Measurements from ENCODE around the gene LAMTOR1.
"Not testable (repeated sequence)": the region's sequence is repeated elsewhere in the genome, so short reads cannot be mapped to it uniquely, and the experiment has no call there.

The LAMTOR1 gene

GRCh38 chr11:72102946-72103753 is at the start of gene LAMTOR1:
Gene LAMTOR1, minus strand, starts transcription at chr11:72103297. Its CDS starts 73 bp downstream, at chr11:72103224.
- peak; percentile 75 to 96 for DNase-seq

- DNase-seq: no peak
These were observed 47.8 kb upstream of the LAMTOR1 start for GRCh38 chr11:72150882-72151281.

DNA sequence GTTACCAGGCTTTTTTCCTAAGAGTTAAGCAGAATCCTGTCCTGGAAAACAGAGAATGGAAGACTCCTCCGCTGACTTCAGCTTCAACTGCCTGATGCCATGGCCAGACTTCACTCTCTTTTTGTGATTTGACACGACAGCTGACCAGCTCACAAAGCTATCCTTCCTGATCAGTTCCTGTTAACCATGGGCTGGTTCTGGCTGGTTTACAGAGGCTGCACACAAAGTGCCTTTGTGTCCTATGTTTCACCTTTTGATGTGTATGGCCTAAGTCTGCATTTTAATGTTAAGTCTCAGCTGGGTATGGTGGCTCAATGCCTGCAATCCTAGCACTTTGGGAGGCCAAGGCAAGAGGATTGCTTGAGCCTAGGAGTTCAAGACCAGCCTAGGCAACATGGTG is 43.5 kb upstream of the LAMTOR1 start:
- no peak for DNase-seq

- DNase-seq: no peak
These were observed 41.9 kb upstream of the LAMTOR1 start for GRCh38 chr11:72144807-72145565.

GRCh38 chr11:72142543-72142942 is 39.4 kb upstream of the LAMTOR1 start:
- not testable (repeated sequence) for DNase-seq

DNA sequence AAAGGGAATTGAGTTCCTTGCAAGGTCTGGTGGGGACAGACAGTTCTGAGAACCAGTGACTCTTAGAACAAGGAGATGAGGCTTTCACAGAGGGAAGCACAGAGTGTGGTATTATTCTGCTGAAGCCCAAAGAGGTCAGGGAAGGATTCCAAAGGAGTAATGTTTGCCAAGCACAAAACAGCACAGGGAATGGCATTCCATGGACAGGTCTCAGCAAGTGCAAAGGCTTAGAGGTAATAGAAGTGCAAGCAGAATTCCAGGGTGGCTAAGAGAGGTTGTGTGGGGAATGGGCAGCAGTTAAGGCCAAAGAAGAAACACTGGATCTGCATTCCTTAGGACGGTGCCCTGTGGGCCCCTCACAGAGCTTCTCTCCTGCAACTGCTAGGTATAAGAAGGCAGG is 39.0 kb upstream of the LAMTOR1 start:
- not testable (repeated sequence) for DNase-seq

- no peak for DNase-seq
These were observed 38.0 kb upstream of the LAMTOR1 start for GRCh38 chr11:72141066-72141465.

GRCh38 chr11:72140661-72141060 is 37.6 kb upstream of the LAMTOR1 start:
- DNase-seq: no peak

DNA sequence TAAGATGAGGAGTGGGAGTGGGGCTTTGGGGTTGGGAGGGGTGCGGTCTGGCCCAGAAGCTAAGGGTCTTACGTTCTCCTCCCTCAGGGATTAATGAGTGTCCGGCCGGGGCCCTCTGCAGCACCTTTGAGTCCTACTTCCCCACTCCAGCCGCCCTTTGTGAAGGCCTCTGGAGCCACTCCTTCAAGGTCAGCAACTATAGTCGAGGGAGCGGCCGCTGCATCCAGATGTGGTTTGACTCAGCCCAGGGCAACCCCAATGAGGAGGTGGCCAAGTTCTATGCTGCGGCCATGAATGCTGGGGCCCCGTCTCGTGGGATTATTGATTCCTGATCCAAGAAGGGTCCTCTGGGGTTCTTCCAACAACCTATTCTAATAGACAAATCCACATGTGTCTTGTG is 36.4 kb upstream of the LAMTOR1 start:
- no peak for DNase-seq

DNA sequence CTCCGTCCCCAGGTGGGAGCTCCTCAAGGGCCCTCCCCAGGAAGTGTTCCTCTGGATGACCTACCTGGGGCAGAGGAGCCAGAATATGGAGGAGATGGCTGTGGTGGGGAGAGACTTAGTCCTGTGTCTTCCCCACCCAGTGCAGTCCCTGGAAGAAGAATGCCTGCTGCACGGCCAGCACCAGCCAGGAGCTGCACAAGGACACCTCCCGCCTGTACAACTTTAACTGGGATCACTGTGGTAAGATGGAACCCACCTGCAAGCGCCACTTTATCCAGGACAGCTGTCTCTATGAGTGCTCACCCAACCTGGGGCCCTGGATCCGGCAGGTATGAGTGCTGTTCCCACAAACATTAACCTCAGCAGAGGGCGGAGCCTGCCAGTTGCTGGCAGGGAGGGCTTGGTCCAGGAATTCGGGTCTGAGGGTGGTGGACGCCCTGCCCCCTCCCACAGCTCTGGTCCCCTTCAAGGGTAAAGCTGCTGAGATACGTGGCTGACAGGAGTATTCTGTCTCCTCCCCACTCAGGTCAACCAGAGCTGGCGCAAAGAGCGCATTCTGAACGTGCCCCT is 35.8 kb upstream of the LAMTOR1 start:
- no peak for DNase-seq

DNA sequence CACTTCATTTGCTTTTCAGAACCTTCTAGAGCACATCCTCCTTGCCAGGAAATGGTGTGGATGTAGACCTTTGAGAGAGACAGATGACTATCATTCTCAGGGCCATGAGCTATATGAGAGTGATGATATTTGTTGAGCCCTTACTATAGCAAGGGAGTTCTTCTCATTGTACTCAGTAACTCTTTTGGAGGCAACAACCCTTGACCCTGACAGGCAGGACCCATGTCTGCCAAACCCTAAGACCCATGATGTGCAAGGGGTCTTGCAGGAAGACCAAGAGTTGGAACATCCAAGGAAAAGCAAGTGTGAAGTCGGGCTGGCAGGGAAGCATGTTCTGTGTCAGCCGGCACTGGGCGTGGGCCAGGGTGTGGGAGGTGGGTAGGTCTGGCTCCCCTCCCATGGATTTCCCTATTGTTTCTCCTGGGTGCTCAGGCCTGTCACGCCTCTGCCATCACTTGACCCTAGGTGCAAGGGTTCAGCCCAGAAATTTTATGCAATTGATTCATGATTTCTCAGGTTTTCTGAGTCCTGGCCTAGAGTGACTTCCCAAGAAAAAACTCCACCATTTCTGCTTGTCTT is 33.7 kb upstream of the LAMTOR1 start:
- DNase-seq: no peak

GRCh38 chr11:72135891-72136683 is 33.0 kb upstream of the LAMTOR1 start:
- no peak for DNase-seq

- not testable (repeated sequence) for DNase-seq
These were observed 32.4 kb upstream of the LAMTOR1 start, which contains the start of gene FOLR3 for GRCh38 chr11:72135473-72135872. Gene FOLR3, plus strand, starts transcription at chr11:72135725. Its CDS starts 228 bp downstream, at chr11:72135953.

GRCh38 chr11:72132646-72133045 is 29.5 kb upstream of the LAMTOR1 start:
- DNase-seq: no peak

DNA sequence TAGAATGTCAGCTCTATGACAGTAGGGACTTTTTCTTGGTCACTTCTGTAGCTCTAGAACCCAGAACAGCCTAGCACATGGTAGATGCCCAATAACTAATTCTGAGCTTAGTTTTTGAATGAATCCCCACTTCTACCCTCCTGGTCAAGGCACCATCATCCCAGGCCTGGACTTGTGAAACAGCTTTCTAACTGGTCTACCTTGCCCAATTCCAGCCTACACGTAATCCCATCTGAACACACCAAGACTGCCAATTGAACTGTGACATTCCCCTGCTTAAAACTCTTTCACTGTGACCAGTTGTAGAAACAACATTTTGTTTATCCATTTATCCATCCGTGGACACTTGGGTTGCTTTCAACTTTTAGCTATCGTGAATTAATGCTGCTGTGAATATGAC is 26.3 kb upstream of the LAMTOR1 start:
- DNase-seq: no peak

DNA sequence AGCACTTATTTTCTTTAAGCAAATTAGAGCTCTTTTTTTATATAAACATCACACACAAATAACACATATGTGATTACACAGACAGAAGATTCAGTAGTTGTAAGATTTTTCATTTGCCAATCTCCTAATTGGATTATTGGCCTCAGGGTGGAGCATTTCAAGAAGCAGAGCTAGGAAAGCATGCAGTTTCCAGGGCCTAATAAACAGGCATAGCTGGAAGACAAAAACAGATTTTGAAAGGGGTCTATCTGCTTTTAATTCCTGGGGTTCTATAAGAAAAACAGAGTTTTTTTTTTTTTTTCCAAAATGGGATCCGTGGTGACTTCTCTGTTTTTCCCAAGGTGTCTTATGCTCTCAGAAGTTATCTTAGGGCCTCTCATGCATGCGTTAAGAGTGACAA is 24.8 kb upstream of the LAMTOR1 start:
- no peak for DNase-seq

GRCh38 chr11:72125956-72126355 is 22.9 kb upstream of the LAMTOR1 start:
- DNase-seq: no peak

DNA sequence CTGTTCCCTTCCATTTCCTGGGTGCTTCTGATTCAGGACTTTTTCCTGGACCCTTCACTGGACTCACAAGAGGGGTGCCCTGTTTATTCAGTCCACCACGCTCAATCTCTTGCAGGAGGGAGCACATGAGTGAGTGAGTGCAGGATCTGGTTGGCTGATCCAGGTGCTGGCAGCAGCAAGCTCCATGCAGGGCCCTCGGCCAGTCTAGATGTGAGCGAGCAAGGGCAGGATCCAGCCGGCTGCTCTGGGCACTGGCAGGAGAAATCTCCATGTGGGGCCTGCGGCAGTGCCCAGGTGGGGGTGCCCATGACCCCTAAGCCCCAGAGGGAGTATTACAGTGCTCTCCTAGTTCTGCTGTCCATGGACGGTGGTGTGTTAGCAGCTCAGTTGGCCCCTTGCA is 20.9 kb upstream of the LAMTOR1 start:
- DNase-seq: no peak

DNA sequence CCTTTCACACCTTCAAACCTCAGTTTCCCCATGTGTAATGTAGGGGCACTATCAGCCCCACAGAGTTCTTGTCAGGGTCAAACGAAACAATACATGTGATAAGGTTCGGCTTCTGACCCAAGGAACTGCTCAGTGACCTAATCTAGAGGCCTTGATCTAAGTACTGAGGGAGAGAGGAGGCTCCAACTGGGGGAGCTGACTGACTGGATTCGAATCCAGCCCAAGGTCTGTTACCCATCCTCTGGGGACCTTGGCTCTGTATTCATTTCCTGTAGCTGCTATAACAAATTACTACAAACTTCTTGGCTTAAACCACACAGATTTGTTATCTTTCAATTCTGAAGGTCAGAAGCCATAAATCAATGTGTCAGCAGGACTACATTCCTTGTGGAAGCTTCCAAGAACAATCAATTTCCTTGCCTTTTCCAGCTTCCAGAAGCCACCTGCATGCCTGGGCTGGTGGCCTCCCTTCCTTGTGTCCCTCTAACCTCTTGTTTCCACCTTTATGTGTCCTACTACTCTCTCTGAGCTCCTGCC is 20.1 kb upstream of the LAMTOR1 start:
- DNase-seq: no peak

GRCh38 chr11:72122607-72123006 is 19.5 kb upstream of the LAMTOR1 start:
- no peak for DNase-seq

- DNase-seq: no peak
These were observed 17.8 kb upstream of the LAMTOR1 start for GRCh38 chr11:72120930-72121329.

GRCh38 chr11:72119198-72119597 is 16.1 kb upstream of the LAMTOR1 start:
- no peak for DNase-seq
